Transverse colon (tissue), 4 donors: Measurements from ENCODE around the gene PHF12. TPM values are rescaled to one million over a fixed set of nuclear protein-coding genes. Genes with fewer than 3 reads are reported as not detected.
A peak's percentile ranks its signal among the peaks of the same experiment; 100 is the strongest.

Experiments
- DNase-seq: peaks from one replicate; pipeline ENCODE4 v3.0.0-alpha.2; 2019
- H3K27ac ChIP-seq, 4 donors: fragments of 200-600 bp; sonication (generic); 2 replicates each; pipeline ENCODE4 v1.5.1; 2016 to 2018; ENCODE audit warnings: inconsistent platforms in 4 of 4
- H3K27me3 ChIP-seq: fragments of 200-600 bp; sonication (generic); 2 replicates; pipeline ENCODE4 v1.5.1; 2017; ENCODE audit warnings: inconsistent platforms
- H3K36me3 ChIP-seq, 4 donors: fragments of 200-600 bp; sonication (generic); 2 replicates each; pipeline ENCODE4 v1.5.1; 2017 to 2019; ENCODE audit warnings: inconsistent platforms in 4 of 4
- H3K4me1 ChIP-seq, 4 donors: fragments of 200-600 bp; sonication (generic); 2 replicates each; pipeline ENCODE4 v1.5.1; 2017 to 2020; ENCODE audit warnings: inconsistent platforms in 4 of 4
- H3K4me3 ChIP-seq, 4 donors: fragments of 200-600 bp; sonication (generic); 1 replicate in 1 of 4; 2 replicates in 3 of 4; pipeline versions ENCODE4 v1.5.1 to v1.6.1; 2017 to 2019; ENCODE audit warnings: inconsistent platforms in 4 of 4
- H3K9me3 ChIP-seq, 2 donors: fragments of 200-600 bp; sonication (generic); 2 replicates each; pipeline ENCODE4 v1.5.1; 2017 to 2019; ENCODE audit warnings: inconsistent platforms in 2 of 2
- CTCF ChIP-seq, 5 experiments: fragments of 200-600 bp in 3 of 5; fragments of 450-650 bp in 2 of 5; sonication (generic) in 3 of 5; IDR thresholded peaks; 1 replicate in 2 of 5; 2 replicates in 3 of 5; pipeline ENCODE4 v1.5.1; 2016 to 2017; ENCODE audit warnings: antibody characterized with exemption in 5 of 5, inconsistent platforms in 3 of 5, mild to moderate bottlenecking in 2 of 5, moderate library complexity in 1 of 5
- EP300 ChIP-seq: sonication (generic); formaldehyde crosslinking; IDR thresholded peaks from one replicate; pipeline ENCODE4 v1.6.1; 2017; ENCODE audit warnings: antibody characterized with exemption, low read depth
- POLR2A ChIP-seq: fragments of 450-650 bp; IDR thresholded peaks from one replicate; pipeline ENCODE4 v1.6.1; 2016; ENCODE audit warnings: antibody characterized with exemption, mild to moderate bottlenecking, moderate library complexity
- POLR2AphosphoS5 ChIP-seq, 3 donors: sonication (generic); formaldehyde crosslinking; IDR thresholded peaks; one replicate each; pipeline ENCODE4 v1.6.1; 2016; ENCODE audit warnings: antibody characterized with exemption in 3 of 3
- WGBS, 2 donors: methylation state at CpG; one replicate each; pipeline ENCODE4 v1.1.5; 2018; ENCODE audit warnings: low coverage in 1 of 2; 5-methylcytosine and 5-hydroxymethylcytosine counted together
- in situ Hi-C, 4 donors: fragments of 200-750 bp; cut with MboI; loops; one replicate each; pipeline versions ENCODE4 v1.15.0 to v1.15.1; 2017; ENCODE audit warnings: low sequenced_read_pairs in 3 of 4, low pct_ligation_motif_present in 1 of 4, low pct_unique_long_range_greater_than_20kb in 1 of 4
- intact Hi-C: fragments of 100-400 bp; cut with DNase I; formaldehyde crosslinking; loops from one replicate; pipeline ENCODE4 v1.15.1; 2023; ENCODE audit warnings: low total_unique reads
- total RNA-seq, 4 donors: library from RNA; depleted of rRNA; stranded (reverse); fragments of >200 nt; gene quantifications; one replicate each; pipeline ENCODE4 v1.1.0, GENCODE V29; 2016

PHF12 gene
- total RNA-seq, 4 donors from 2014 or later = 43.5 to 134 (median 60.5) TPM

GRCh38 chr17:28881533-28882056 is 69.7 kb downstream of the PHF12 start:
- TF ChIP-seq POLR2AphosphoS5 (IDR thresholded peaks at IDR 0.05) (no peak), POLR2A (no peak), CTCF (IDR thresholded peaks at IDR 0.05) (no peak), EP300 (no peak)
- H3K4me1 ChIP-seq = no peaks in the 10 kb centered on the region
- in situ Hi-C loops (loop anchor here in 1 of 4 donors (25.0 kb wide), 1 partner anchor 119 kb away; no protein-coding TSS in a partner anchor), intact Hi-C loops (no loop called here)
- H3K4me3 ChIP-seq = no peak overlapping the region
- WGBS, 2 donors = 92 to 100% methylated on average over 1 to 17 of the region's 17 CpGs
- no peaks in the 10 kb centered on the region for H3K27me3 ChIP-seq
- H3K27ac ChIP-seq = no peak overlapping the region
- H3K9me3 ChIP-seq = no peaks in the 10 kb centered on the region
- H3K36me3 ChIP-seq = peaks cover 0 to 47% (median 9%) of the 10 kb centered on the region in 4 donors
- no peak for DNase-seq

- H3K36me3 ChIP-seq = peaks cover 0 to 47% (median 9%) of the 10 kb centered on the region in 4 donors
- no peaks in the 10 kb centered on the region for H3K9me3 ChIP-seq
- no peak overlapping the region for H3K27ac ChIP-seq
- intact Hi-C loops (no loop called here), in situ Hi-C loops (loop anchor here in 1 of 4 donors (25.0 kb wide), 1 partner anchor 118 kb away; no protein-coding TSS in a partner anchor)
- no peaks in the 10 kb centered on the region for H3K27me3 ChIP-seq
- WGBS, 2 donors = 93% methylated on average over 9 of the region's 10 CpGs; no CpG with 5 or more reads in 1 of the 2 donors
- H3K4me1 ChIP-seq = no peaks in the 10 kb centered on the region
- no peak overlapping the region for H3K4me3 ChIP-seq
- DNase-seq = no peak
- no peak for TF ChIP-seq POLR2A
- no peak for TF ChIP-seq CTCF (IDR thresholded peaks at IDR 0.05)
- no peak for TF ChIP-seq POLR2AphosphoS5 (IDR thresholded peaks at IDR 0.05)
- no peak for TF ChIP-seq EP300
Measured at GRCh38 chr17:28880572-28880945, 70.8 kb downstream of the PHF12 start.

DNA sequence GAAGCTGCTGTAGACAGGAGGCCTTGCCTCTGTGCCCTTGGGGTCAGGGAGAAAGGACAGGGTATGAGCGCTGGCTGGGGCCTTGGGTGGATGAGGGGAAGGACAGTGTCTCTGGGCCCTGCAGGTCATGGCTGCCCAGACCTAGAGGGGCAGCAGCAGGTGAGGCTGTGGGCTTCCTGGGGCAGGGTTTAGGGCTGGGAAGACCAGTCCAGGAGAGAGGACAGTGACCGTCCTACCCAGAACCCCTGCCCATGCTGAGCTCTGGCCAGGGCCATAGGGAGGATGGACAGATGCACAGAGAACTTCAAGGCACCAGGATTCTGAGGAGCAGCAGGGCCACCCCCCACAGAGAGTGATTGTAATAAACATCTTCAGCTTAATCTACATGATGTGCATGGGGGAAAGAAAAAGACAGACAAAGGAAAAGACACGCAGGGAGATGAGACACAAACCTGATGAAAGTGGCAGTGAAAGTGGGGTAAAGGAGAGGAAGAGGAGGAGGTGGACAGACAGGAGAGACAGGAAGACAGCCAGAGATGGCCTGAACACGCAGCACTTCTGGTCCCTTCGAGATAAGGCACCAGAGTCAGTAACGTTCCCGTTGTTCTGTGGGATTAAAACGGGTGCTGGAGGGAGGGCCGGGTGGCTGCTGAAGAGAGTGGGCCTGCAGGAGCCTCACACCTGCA is 71.3 kb downstream of the PHF12 start:
- 74 to 80% methylated on average over 3 to 9 of the region's 9 CpGs for WGBS, 2 donors
- DNase-seq = no peak
- intact Hi-C loops = no loop called here
- H3K4me3 ChIP-seq = no peak overlapping the region
- no peak overlapping the region for H3K27ac ChIP-seq
- no peaks in the 10 kb centered on the region for H3K27me3 ChIP-seq
- in situ Hi-C loops = loop anchor here in 1 of 4 donors (25.0 kb wide), 1 partner anchor 118 kb away; no protein-coding TSS in a partner anchor
- H3K9me3 ChIP-seq = no peaks in the 10 kb centered on the region
- peaks cover 0 to 47% (median 9%) of the 10 kb centered on the region in 4 donors for H3K36me3 ChIP-seq
- TF ChIP-seq POLR2AphosphoS5 (IDR thresholded peaks at IDR 0.05) = no peak
- no peak for TF ChIP-seq EP300
- TF ChIP-seq CTCF (IDR thresholded peaks at IDR 0.05) = no peak
- TF ChIP-seq POLR2A = no peak
- no peaks in the 10 kb centered on the region for H3K4me1 ChIP-seq

- in situ Hi-C loops = loop anchor here in 1 of 4 donors (25.0 kb wide), 1 partner anchor 117 kb away; no protein-coding TSS in a partner anchor
- Histone ChIP-seq H3K27ac (no peak overlapping the region), H3K4me3 (no peak overlapping the region), H3K36me3 (peaks cover 0 to 46% (median 9%) of the 10 kb centered on the region in 4 donors), H3K9me3 (no peaks in the 10 kb centered on the region), H3K4me1 (no peaks in the 10 kb centered on the region), H3K27me3 (no peaks in the 10 kb centered on the region)
- WGBS, 2 donors = 66% methylated on average over 4 of the region's 4 CpGs; no CpG with 5 or more reads in 1 of the 2 donors
- intact Hi-C loops = no loop called here
- TF ChIP-seq POLR2AphosphoS5 (IDR thresholded peaks at IDR 0.05) (no peak), CTCF (IDR thresholded peaks at IDR 0.05) (peak in 4 of 5 experiments; percentile 30 to 55 (median 36))
- DNase-seq = no peak
Measured at GRCh38 chr17:28878981-28879380, 72.3 kb downstream of the PHF12 start.
